ENCODE measurements around the gene AKAP13. TPM values are rescaled to one million over a fixed set of nuclear protein-coding genes. Genes with fewer than 3 reads are reported as not detected.

The AKAP13 gene
- total RNA-seq, 1 experiment from 2014 or later: 54.5 TPM

DNA sequence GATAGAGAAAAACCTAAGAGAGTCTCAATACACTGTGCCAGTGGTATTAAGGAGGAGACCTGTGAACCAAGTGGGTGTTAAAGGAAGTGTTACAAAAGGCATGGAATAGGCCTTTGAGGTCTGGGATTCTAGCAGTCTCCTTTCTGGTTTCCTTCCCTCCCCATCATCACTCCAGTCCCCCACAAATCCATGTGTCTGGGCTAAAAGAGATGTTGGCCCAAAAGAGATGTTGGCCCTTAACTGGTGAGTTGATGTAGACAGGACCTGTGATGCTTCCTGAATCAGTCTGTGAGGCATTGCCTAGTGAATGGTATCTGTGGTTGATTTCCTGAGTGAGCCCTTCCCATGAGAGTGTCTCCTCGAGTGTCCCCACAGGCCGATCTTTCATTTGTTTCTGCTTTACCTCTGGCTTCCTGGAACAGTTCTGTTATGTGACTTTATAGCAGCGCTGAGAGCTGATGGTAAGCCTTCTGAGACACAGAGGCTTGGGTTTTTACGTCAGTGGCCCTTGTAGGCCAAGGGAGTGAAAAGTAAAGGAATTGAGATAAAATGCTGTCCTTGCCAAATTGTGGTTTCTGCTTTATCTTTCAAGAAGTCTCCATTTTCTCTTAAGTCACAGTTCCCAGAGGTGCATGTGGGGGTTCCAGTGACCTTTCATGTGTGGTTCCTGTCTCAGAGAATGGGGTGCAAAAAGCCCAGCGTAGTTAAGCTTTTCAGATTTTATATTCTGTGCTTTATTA lies 326.5 kb downstream of the AKAP13 start:
- Histone ChIP-seq H3K9me3 (ENCODE audit: low read depth, low read length, poor library complexity, severe bottlenecking) (no peaks in the 10 kb centered on the region), H3K4me3 (ENCODE audit: low read depth, low read length, poor library complexity, severe bottlenecking) (no peak overlapping the region), H3K27me3 (replicated peaks; ENCODE audit: insufficient read depth, low read depth, low read length, poor library complexity) (no peaks in the 10 kb centered on the region), H3K27ac (ENCODE audit: low read depth, low read length, poor library complexity, severe bottlenecking) (no peak overlapping the region), H3K36me3 (ENCODE audit: insufficient read depth, low read length, poor library complexity, severe bottlenecking) (no peaks in the 10 kb centered on the region), H3K4me1 (ENCODE audit: insufficient read depth, low read length, poor library complexity, severe bottlenecking) (peaks cover 12% of the 10 kb centered on the region)
- ChIA-PET POLR2A (ENCODE audit: low non-redundant PET) (no interaction called here), CTCF (no interaction called here)
- no peak for DNase-seq (ENCODE audit: low spot score)
- no TSS peak for BruUV-seq (replicated peaks)
- intact Hi-C loops (cut with micrococcal nuclease; ENCODE audit: unreplicated experiment): no loop called here
- TF ChIP-seq EZH2 (IDR thresholded peaks at IDR 0.05; ENCODE audit: borderline replicate concordance, low read depth, low read length, poor library complexity, severe bottlenecking): no peak
- TF ChIP-seq, protein P1, sequence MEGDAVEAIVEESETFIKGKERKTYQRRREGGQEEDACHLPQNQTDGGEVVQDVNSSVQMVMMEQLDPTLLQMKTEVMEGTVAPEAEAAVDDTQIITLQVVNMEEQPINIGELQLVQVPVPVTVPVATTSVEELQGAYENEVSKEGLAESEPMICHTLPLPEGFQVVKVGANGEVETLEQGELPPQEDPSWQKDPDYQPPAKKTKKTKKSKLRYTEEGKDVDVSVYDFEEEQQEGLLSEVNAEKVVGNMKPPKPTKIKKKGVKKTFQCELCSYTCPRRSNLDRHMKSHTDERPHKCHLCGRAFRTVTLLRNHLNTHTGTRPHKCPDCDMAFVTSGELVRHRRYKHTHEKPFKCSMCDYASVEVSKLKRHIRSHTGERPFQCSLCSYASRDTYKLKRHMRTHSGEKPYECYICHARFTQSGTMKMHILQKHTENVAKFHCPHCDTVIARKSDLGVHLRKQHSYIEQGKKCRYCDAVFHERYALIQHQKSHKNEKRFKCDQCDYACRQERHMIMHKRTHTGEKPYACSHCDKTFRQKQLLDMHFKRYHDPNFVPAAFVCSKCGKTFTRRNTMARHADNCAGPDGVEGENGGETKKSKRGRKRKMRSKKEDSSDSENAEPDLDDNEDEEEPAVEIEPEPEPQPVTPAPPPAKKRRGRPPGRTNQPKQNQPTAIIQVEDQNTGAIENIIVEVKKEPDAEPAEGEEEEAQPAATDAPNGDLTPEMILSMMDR (conservative IDR thresholded peaks at IDR 0.05; ENCODE audit: low read depth, low read length): no peak

DNA sequence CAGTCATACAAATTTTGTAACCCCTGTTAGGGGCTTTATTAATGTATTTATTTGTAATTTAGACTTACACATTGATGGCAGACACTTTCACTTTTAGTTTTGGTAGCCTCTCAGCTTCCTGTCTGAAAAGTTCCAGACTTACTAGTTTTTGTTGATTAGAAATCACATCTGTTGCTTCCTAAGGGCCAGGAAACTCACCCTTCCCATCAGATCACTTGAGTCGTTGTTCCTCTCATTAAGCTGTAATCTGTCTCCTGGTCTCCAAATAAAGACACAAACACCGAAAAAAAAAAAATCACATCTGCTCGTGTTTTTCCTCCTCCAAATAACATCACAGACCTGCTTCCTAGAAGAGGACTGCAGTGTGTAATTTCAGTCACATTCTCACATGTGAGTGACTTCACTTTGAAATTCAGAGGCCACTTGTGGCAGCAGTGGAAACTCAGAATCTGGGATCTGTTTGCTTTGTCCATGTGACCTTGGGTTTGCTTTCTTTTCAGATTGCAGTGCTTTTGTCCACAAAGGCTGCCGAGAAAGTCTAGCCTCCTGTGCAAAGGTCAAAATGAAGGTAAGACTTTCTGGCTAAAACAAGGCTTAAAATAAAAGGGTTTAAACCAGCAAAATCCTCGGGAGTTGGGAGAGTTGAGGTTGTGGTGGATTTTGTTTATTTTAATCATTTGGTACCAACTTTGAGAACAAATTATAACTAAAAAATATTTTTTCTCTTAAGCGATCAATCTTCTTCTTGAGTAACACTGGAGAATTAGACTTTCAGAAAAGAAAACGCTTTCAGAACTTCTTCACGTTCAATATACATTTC lies 327.3 kb downstream of the AKAP13 start:
- intact Hi-C loops (cut with micrococcal nuclease; ENCODE audit: unreplicated experiment): no loop called here
- peaks cover 5% of the 10 kb centered on the region for H3K4me1 ChIP-seq (ENCODE audit: insufficient read depth, low read length, poor library complexity, severe bottlenecking)
- no peak overlapping the region for H3K4me3 ChIP-seq (ENCODE audit: low read depth, low read length, poor library complexity, severe bottlenecking)
- H3K27ac ChIP-seq (ENCODE audit: low read depth, low read length, poor library complexity, severe bottlenecking): no peak overlapping the region
- no peaks in the 10 kb centered on the region for H3K36me3 ChIP-seq (ENCODE audit: insufficient read depth, low read length, poor library complexity, severe bottlenecking)
- CTCF ChIA-PET: no interaction called here
- TF ChIP-seq, protein P1 (conservative IDR thresholded peaks at IDR 0.05; ENCODE audit: low read depth, low read length): no peak
- TF ChIP-seq EZH2 (IDR thresholded peaks at IDR 0.05; ENCODE audit: borderline replicate concordance, low read depth, low read length, poor library complexity, severe bottlenecking): no peak
- no peaks in the 10 kb centered on the region for H3K9me3 ChIP-seq (ENCODE audit: low read depth, low read length, poor library complexity, severe bottlenecking)
- no peaks in the 10 kb centered on the region for H3K27me3 ChIP-seq (replicated peaks; ENCODE audit: insufficient read depth, low read depth, low read length, poor library complexity)
- POLR2A ChIA-PET (ENCODE audit: low non-redundant PET): no interaction called here
- DNase-seq (ENCODE audit: low spot score): no peak
- no TSS peak for BruUV-seq (replicated peaks)

DNA sequence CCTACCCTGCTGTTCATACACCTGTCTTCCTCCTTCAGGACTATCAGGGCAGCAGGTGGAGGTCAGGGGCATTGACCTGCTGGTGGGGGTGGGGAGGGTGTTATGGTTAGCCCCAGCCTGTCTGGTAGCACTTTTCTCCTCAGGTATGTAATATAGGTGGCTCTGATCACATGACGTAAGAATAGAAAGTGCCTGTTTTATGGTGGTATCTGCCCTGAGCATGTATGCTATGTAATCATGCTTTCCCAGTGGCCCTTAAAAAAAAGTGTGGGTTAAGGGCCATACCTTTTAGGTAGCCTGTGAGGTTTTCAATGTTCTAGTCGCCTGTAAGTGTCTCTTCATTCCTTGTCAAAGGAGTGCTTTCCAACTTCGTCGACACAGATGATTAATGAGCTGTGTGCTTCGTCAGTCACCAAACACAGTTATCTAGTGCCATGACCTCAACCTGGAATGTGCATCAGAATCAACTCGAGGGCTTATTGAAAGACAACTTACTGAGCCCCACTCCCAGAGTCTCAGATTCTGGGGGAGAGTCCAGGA lies 328.1 kb downstream of the AKAP13 start:
- no peak for TF ChIP-seq EZH2 (IDR thresholded peaks at IDR 0.05; ENCODE audit: borderline replicate concordance, low read depth, low read length, poor library complexity, severe bottlenecking)
- TF ChIP-seq, protein P1 (conservative IDR thresholded peaks at IDR 0.05; ENCODE audit: low read depth, low read length): no peak
- no peaks in the 10 kb centered on the region for H3K36me3 ChIP-seq (ENCODE audit: insufficient read depth, low read length, poor library complexity, severe bottlenecking)

More for the DNA sequence above, 328.1 kb downstream of the AKAP13 start:
- ChIA-PET CTCF (no interaction called here), POLR2A (ENCODE audit: low non-redundant PET) (no interaction called here)
- H3K9me3 ChIP-seq (ENCODE audit: low read depth, low read length, poor library complexity, severe bottlenecking): no peaks in the 10 kb centered on the region
- intact Hi-C loops (cut with micrococcal nuclease; ENCODE audit: unreplicated experiment): no loop called here
- no peak overlapping the region for H3K27ac ChIP-seq (ENCODE audit: low read depth, low read length, poor library complexity, severe bottlenecking)
- DNase-seq (ENCODE audit: low spot score): no peak
- no peak overlapping the region for H3K4me3 ChIP-seq (ENCODE audit: low read depth, low read length, poor library complexity, severe bottlenecking)
- H3K4me1 ChIP-seq (ENCODE audit: insufficient read depth, low read length, poor library complexity, severe bottlenecking): no peaks in the 10 kb centered on the region
- BruUV-seq (replicated peaks): no TSS peak
- no peaks in the 10 kb centered on the region for H3K27me3 ChIP-seq (replicated peaks; ENCODE audit: insufficient read depth, low read depth, low read length, poor library complexity)

Data from A673 (cell line).